Activated CD4-positive, alpha-beta T cell treated with anti-CD3 and anti-CD28 coated beads, Interleukin-10, Interleukin-2, amounts not matched to agents 100 ng/mL and 50 ng/mL, durations not matched to agents 16 hours and 8 hours (primary cell): Measurements from ENCODE around the gene CNGA1.

Experiments used
- DNase-seq: peaks from one replicate; pipeline ENCODE4 v3.0.0-alpha.2; 2020

CNGA1 gene

GRCh38 chr4:48016141-48017107 lies at the start of gene CNGA1, which contains the start of gene NIPAL1:
CNGA1 (minus strand) TSS chr4:48016681; CDS start chr4:47952689, 63,992 bp downstream.
NIPAL1 (plus strand) TSS chr4:48016772; CDS start chr4:48016840, 68 bp downstream.
- DNase-seq: peak; percentile 52

GRCh38 chr4:48065587-48066052 lies 49.1 kb upstream of the CNGA1 start:
- DNase-seq: peak; percentile 68

- no peak for DNase-seq
Observed at GRCh38 chr4:48064349-48064748, 47.9 kb upstream of the CNGA1 start.

GRCh38 chr4:48058617-48059530 lies 42.4 kb upstream of the CNGA1 start:
- DNase-seq: no peak

- no peak for DNase-seq
Observed at GRCh38 chr4:48051078-48051477, 34.6 kb upstream of the CNGA1 start.

GRCh38 chr4:48049483-48049882 lies 33.0 kb upstream of the CNGA1 start:
- no peak for DNase-seq

- DNase-seq: no peak
Observed at GRCh38 chr4:48047896-48048295, 31.4 kb upstream of the CNGA1 start.

GRCh38 chr4:48047421-48047844 lies 31.0 kb upstream of the CNGA1 start:
- DNase-seq: peak; percentile 88

GRCh38 chr4:48046059-48046458 lies 29.6 kb upstream of the CNGA1 start:
- peak; percentile 14 for DNase-seq

- DNase-seq: no peak
Observed at GRCh38 chr4:48044298-48044697, 27.8 kb upstream of the CNGA1 start.

- no peak for DNase-seq
Observed at GRCh38 chr4:48043504-48043903, 27.0 kb upstream of the CNGA1 start.

GRCh38 chr4:48042979-48043461 lies 26.5 kb upstream of the CNGA1 start:
- no peak for DNase-seq

GRCh38 chr4:48041535-48042137 lies 25.2 kb upstream of the CNGA1 start:
- peak; percentile 44 for DNase-seq

- no peak for DNase-seq
Observed at GRCh38 chr4:48039561-48039960, 23.1 kb upstream of the CNGA1 start.

- no peak for DNase-seq
Observed at GRCh38 chr4:48038666-48039065, 22.2 kb upstream of the CNGA1 start.

GRCh38 chr4:48037117-48037462 lies 20.6 kb upstream of the CNGA1 start:
- DNase-seq: no peak

GRCh38 chr4:48035952-48036351 lies 19.5 kb upstream of the CNGA1 start:
- peak; percentile 13 for DNase-seq

GRCh38 chr4:48033825-48034413 lies 17.4 kb upstream of the CNGA1 start:
- peak; percentile 57 for DNase-seq

GRCh38 chr4:48033412-48033811 lies 16.9 kb upstream of the CNGA1 start:
- no peak for DNase-seq

- DNase-seq: no peak
Observed at GRCh38 chr4:48032721-48033120, 16.2 kb upstream of the CNGA1 start.

- no peak for DNase-seq
Observed at GRCh38 chr4:48031802-48032525, 15.5 kb upstream of the CNGA1 start.

GRCh38 chr4:48030470-48030869 lies 14.0 kb upstream of the CNGA1 start:
- no peak for DNase-seq
